22Rv1 (cell line): ENCODE data around the gene MACF1.
A peak's percentile ranks its signal among the peaks of the same experiment; 100 is the strongest.
"Not testable (repeated sequence)": the region's sequence is repeated elsewhere in the genome, so short reads cannot be mapped to it uniquely, and the experiment has no call there.

Source experiments
- H3K27ac ChIP-seq: fragments of 450-650 bp; 2 replicates; pipeline ENCODE4 v1.5.1; 2017
- CTCF ChIP-seq: fragments of 450-650 bp; IDR thresholded peaks from 2 replicates; pipeline ENCODE4 v1.5.1; 2017; ENCODE audit warnings: mild to moderate bottlenecking
- ZFX ChIP-seq: fragments of 450-650 bp; IDR thresholded peaks from 2 replicates; pipeline ENCODE4 v1.6.1; 2017; ENCODE audit warnings: antibody characterized with exemption, borderline replicate concordance

Gene MACF1

GRCh38 chr1:39491146-39491921 is 286.8 kb downstream of the MACF1 start, which contains the start of gene BMP8A:
Gene BMP8A (plus strand): TSS chr1:39491636. CDS start chr1:39491992, 356 bp downstream.
- TF ChIP-seq ZFX (no peak), CTCF (peak; percentile 29; the same call in 1 of the 2 replicates)
- H3K27ac ChIP-seq = 0 out of 2 replicates have a peak within 1 kb of the TSS, but pooled peaks have one; percentile 27

GRCh38 chr1:39492118-39493042 is 287.9 kb downstream of the MACF1 start:
- H3K27ac ChIP-seq = not testable (repeated sequence)

GRCh38 chr1:39493043-39493810 is 288.7 kb downstream of the MACF1 start:
- H3K27ac ChIP-seq = not testable (repeated sequence)

GRCh38 chr1:39494671-39495410 is 290.3 kb downstream of the MACF1 start:
- no peak overlapping the region for H3K27ac ChIP-seq
- TF ChIP-seq CTCF = no peak
- TF ChIP-seq ZFX = no peak

- H3K27ac ChIP-seq = not testable (repeated sequence)
Observed at GRCh38 chr1:39496520-39496919, 292.0 kb downstream of the MACF1 start.

GRCh38 chr1:39497585-39497984 is 293.1 kb downstream of the MACF1 start:
- TF ChIP-seq ZFX = no peak
- TF ChIP-seq CTCF = no peak

GRCh38 chr1:39498096-39498710 is 293.7 kb downstream of the MACF1 start:
- H3K27ac ChIP-seq = not testable (repeated sequence)

More at GRCh38 chr1:39497585-39497984, 293.1 kb downstream of the MACF1 start:
- no peak overlapping the region for H3K27ac ChIP-seq

GRCh38 chr1:39498821-39499220 is 294.3 kb downstream of the MACF1 start:
- H3K27ac ChIP-seq = not testable (repeated sequence)

GRCh38 chr1:39499668-39500067 is 295.2 kb downstream of the MACF1 start:
- TF ChIP-seq CTCF = no peak
- TF ChIP-seq ZFX = no peak
- no peak overlapping the region for H3K27ac ChIP-seq
